ENCODE data around the gene MEFV.
"Not testable (repeated sequence)": the region's sequence is repeated elsewhere in the genome, so short reads cannot be mapped to it uniquely, and the experiment has no call there.

MEFV gene

GRCh38 chr16:3215601-3216262, 40.7 kb downstream of the MEFV start:
- no peak for DNase-seq

GRCh38 chr16:3214904-3215600, 41.4 kb downstream of the MEFV start:
- DNase-seq, result no peak

GRCh38 chr16:3212567-3212966, 43.9 kb downstream of the MEFV start:
- DNase-seq, result no peak

- DNase-seq, result no peak
These were observed 44.4 kb downstream of the MEFV start for GRCh38 chr16:3212006-3212405.

- DNase-seq, result no peak
These were observed 49.1 kb downstream of the MEFV start for GRCh38 chr16:3207086-3207953.

GRCh38 chr16:3205939-3206338, 50.5 kb downstream of the MEFV start:
- DNase-seq, result not testable (repeated sequence)

GRCh38 chr16:3202903-3203539, 53.4 kb downstream of the MEFV start:
- DNase-seq, result no peak

GRCh38 chr16:3198334-3199072, 57.9 kb downstream of the MEFV start:
- no peak for DNase-seq

- not testable (repeated sequence) for DNase-seq
These were observed 58.6 kb downstream of the MEFV start for GRCh38 chr16:3197694-3198333.

- no peak for DNase-seq
These were observed 60.5 kb downstream of the MEFV start for GRCh38 chr16:3195975-3196374.

- no peak for DNase-seq
These were observed 61.6 kb downstream of the MEFV start for GRCh38 chr16:3194792-3195191.

- no peak for DNase-seq
These were observed 62.9 kb downstream of the MEFV start for GRCh38 chr16:3193221-3194212.

- DNase-seq, result no peak
These were observed 63.9 kb downstream of the MEFV start for GRCh38 chr16:3192476-3193019.
